ENCODE results near the gene DHRS12. TPM values are rescaled to one million over a fixed set of nuclear protein-coding genes. Genes with fewer than 3 reads are reported as not detected.

Gene DHRS12
- total RNA-seq, 1 experiment from 2014 or later: 2.4 TPM

DNA sequence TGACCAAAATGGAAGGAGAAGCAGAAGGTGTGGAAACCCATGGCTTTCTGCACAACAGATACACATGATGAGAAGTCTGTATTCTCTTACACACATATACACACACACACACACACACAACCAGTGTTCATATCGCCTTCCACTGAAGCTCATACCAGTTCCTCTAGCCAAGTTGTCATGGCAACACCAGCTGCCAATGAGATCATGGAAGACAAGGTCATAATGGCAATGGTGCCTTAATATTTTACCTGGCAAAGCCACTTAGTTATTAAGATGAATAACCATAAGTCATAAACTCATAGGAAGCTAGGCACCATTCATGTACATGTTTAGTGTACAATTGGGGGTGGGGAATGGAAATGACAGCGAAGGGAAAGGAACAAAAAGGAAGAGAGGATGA lies 2.6 kb upstream of the DHRS12 start:
- H3K9me3 ChIP-seq (replicated peaks): no peaks in the 10 kb centered on the region
- DNase-seq: peak in 1 of 2 experiments; percentile 30
- H3K36me3 ChIP-seq: no peaks in the 10 kb centered on the region
- H3K4me1 ChIP-seq: peaks cover 15% of the 10 kb centered on the region
- no peaks in the 10 kb centered on the region for H3K27me3 ChIP-seq
- H3K27ac ChIP-seq: no peak overlapping the region
- H3K4me3 ChIP-seq: no peak overlapping the region

DNA sequence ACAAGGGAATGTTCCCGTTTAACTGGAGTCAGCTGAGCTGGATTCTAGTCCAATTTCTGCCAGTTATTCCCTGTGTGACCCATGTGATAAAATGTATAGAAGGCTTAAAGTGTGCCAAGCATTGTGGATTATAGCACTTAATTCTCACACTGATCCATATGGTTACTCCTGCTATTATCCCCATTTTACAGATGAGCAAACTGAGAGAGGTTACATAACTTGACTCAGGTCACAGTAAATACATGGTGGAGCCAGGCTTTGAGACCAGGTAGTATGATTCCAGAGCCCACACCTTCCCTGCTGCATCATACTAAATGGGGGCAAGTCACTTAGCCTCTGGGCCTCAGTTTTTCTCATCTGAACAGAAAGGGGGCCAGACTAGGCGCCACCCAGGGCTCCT lies 2.0 kb upstream of the DHRS12 start:
- no peaks in the 10 kb centered on the region for H3K9me3 ChIP-seq (replicated peaks)
- H3K27ac ChIP-seq: no peak overlapping the region
- no peak for DNase-seq
- H3K27me3 ChIP-seq: no peaks in the 10 kb centered on the region
- peaks cover 15% of the 10 kb centered on the region for H3K4me1 ChIP-seq
- no peak overlapping the region for H3K4me3 ChIP-seq
- no peaks in the 10 kb centered on the region for H3K36me3 ChIP-seq

DNA sequence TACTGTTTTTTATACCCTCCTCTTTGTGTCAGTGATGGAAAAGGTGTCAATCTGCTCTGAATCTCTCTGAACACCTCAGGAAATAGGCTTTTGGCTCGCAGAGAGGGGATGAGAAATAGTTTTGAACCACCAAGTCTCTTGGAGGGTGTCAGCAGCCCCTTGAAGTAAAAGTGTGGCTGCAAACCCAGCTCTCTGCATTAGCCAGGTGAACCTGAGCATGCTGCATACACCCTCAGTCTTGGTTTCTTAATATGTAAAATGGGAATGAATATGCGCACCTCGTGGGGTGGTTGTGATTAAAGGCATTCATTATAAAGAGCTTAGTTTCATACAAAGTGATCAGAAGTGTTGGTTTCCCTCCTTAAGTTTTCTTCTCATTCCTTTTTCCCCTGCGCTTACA lies 1.4 kb upstream of the DHRS12 start:
- Histone ChIP-seq H3K4me1 (peaks cover 15% of the 10 kb centered on the region), H3K4me3 (no peak overlapping the region), H3K27ac (no peak overlapping the region), H3K36me3 (no peaks in the 10 kb centered on the region), H3K9me3 (replicated peaks) (no peaks in the 10 kb centered on the region), H3K27me3 (no peaks in the 10 kb centered on the region)
- no peak for DNase-seq

DNA sequence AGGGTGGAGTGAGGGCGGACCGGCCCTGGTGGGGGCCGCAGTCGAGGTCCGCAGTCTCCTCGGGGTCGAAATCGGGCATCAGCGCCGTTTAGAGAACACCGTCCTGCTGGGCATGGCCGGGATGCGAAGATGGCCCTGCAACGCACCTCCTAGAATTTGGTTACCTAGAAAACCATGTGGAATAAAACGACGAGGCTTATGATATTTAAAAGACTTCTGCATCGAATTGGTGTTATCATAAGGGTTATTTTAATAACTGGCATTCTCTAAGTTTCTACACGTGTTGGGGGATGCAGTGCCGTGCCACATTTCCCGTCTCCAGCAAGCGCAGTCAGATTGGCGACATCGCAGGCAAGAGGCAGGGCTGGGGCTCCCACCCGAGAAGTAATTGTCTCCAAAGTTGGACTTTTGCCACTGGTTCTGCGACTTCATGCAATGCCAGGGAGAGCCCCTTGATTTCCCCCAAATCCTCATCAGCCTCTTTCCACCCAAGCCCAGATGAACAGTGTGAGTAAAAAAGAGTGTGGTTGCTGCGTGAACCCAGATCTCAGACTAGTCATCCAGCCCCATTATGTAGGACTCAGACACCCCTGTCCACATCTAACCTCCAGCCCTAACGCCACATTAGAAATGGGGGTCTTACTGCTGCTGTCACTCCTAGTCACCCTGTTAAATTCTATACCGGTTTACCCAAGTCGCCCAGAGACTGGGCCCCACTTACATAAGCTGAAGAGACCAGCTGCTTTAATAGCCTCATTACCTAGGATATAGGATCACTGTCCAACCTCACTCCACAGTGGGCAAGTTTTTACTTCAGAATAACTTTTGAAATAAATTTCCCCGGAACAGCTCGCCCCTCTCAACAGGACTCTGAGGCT lies 571 bp upstream of the DHRS12 start:
- H3K27ac ChIP-seq: peak overlapping the region; percentile 58
- peak overlapping the region; percentile 81 for H3K4me3 ChIP-seq
- H3K27me3 ChIP-seq: no peaks in the 10 kb centered on the region
- H3K4me1 ChIP-seq: peaks cover 15% of the 10 kb centered on the region
- no peak for DNase-seq
- H3K36me3 ChIP-seq: no peaks in the 10 kb centered on the region
- no peaks in the 10 kb centered on the region for H3K9me3 ChIP-seq (replicated peaks)

DNA sequence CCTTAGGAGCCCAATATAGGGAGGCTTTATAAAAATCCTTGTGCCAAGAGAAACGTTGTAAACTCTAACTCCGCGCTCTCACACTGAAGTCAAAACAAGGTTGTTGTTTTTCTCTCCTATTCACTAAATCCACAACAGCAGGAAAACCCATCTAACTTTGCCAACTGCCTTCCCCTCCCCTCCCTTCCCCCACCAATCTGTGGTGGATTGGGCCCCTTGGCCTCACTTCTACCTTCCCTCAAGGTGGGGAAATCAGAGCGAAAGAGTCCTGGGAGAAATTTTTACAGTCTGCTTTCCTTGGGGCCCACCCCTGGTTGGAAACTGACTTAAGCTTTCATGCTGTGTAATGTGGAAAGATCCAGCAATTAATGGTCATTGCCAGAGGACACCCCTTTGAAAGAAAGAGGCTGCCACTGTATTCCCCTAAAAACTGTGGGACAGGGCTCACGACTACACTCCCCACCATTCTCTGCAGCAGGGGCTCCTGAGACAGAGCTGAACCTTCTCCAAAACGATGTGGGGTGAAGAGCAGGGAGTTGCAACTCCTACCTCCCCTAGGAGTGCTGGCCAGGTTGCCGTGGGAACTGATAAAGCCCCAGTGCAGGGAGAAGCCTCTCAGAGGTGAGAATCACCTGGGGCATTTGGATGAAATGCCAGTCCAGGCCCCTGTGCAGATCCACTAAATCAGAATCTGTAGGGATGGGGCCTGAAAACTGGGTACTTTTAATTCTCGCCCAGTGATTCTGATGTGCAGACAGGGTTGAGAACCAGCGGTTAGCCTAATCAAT lies 1.1 kb downstream of the DHRS12 start:
- H3K27me3 ChIP-seq: no peaks in the 10 kb centered on the region
- peak overlapping the region; percentile 81 for H3K4me3 ChIP-seq
- no peaks in the 10 kb centered on the region for H3K36me3 ChIP-seq
- peaks cover 16% of the 10 kb centered on the region for H3K4me1 ChIP-seq
- H3K9me3 ChIP-seq (replicated peaks): no peaks in the 10 kb centered on the region
- DNase-seq: no peak
- H3K27ac ChIP-seq: peak overlapping the region; percentile 58; the same call in 1 of the 2 replicates

DNA sequence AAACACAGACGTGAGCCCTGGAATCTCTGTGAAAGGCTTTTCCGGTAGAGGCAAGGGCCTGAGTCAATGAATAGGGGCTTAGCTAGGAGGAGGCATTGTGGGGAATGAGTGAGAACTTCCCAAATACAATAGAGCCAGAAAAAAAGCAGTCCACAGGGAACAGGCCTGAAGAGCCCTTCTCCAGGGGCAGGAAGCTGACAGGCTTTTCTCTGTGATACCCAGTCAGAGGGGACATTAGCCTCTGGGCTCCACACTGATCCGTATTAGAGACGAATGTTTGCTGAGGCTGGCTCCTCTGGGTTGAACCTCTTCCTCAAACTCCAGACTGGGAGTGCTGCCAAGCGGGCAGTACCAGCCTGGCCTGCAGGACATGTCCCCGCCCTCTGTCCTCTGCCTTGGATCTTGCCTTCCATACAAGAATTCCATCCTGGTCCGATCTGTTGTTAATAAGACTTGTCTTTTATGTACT lies 2.3 kb downstream of the DHRS12 start:
- no peak overlapping the region for H3K4me3 ChIP-seq
- H3K36me3 ChIP-seq: no peaks in the 10 kb centered on the region
- H3K9me3 ChIP-seq (replicated peaks): no peaks in the 10 kb centered on the region
- H3K4me1 ChIP-seq: peaks cover 19% of the 10 kb centered on the region
- no peak overlapping the region for H3K27ac ChIP-seq
- H3K27me3 ChIP-seq: no peaks in the 10 kb centered on the region
- DNase-seq: no peak

DNA sequence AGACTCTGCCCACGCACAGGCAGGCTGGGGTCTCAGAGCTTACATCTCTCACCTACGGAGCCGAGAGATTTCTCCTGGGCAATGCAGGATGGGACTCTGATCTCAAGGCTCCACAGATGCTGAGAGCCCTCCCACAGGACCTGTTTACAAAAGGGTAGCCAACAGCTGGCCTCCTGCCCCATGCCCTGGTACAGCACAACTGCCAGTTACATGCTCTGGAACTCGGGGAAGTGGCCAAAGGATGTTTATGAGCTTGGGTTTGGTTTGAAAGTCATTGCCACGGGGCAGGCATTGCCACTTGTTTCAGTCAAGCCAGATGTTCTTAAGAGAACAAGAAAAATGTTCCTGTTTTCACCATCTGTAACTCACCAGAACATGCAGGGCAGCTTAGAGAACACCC lies 3.5 kb downstream of the DHRS12 start:
- DNase-seq: no peak
- H3K27me3 ChIP-seq: no peaks in the 10 kb centered on the region
- H3K9me3 ChIP-seq (replicated peaks): no peaks in the 10 kb centered on the region
- no peak overlapping the region for H3K4me3 ChIP-seq
- no peaks in the 10 kb centered on the region for H3K36me3 ChIP-seq
- H3K27ac ChIP-seq: no peak overlapping the region
- peaks cover 19% of the 10 kb centered on the region for H3K4me1 ChIP-seq

DNA sequence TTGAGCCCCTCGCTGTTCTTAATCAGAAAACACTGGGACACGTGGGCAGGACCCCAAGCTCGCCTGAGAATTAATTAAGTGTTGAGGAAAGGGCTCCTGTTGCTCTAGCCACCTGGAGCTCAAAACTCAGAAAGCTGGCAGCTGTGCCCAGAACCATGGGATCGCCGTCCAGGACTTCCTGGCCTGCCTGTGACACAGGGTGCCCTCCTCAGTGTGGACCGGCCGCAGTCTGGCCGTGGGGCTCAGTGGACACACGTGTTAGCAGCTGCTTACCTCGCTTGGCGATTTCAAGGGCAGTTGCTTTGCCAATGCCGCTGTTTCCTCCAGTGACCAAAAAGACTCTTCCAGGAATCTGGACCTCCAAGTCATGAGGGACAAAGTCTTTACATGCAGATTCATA lies 4.7 kb downstream of the DHRS12 start:
- Histone ChIP-seq H3K4me3 (no peak overlapping the region), H3K27ac (no peak overlapping the region), H3K36me3 (no peaks in the 10 kb centered on the region), H3K27me3 (no peaks in the 10 kb centered on the region), H3K4me1 (peaks cover 14% of the 10 kb centered on the region), H3K9me3 (replicated peaks) (no peaks in the 10 kb centered on the region)
- DNase-seq: no peak

DNA sequence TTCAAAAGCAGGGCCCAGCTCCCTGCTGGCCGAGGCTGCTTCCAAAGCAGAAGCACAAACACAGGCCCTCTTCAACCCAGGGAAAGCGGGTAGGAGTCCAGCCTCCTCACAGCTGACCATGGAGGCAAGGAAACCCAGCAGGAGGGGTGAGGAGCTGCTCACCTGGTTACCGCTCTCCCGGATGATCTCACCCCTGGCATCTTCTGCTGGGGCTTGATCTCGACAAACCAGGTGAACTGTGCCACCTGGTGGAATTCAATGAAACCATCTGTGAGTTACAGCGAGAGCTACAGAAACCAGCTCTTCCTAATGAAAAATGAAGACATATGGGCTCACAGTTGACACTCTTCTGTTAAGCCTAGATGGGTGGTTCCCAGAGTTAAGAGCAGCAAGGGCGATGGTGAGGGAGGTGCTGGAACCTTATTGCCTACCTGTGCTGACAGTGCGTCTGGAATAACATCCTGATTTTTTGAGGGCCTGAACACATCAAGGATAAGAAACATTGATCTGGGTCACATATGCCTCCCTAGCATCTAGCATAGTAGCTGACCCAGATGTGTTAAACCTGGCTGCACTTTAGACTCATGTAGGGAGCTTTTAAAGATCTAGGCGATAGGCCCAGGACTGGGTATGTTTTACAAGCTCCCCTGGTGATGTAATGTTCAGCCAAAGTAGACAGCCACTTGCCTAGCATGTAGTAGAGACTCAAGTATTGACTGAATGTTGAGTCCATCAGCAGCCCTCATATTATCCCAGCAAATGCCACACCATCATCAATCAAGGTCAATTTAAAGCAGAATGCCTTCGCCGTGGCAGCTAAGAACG lies 6.1 kb downstream of the DHRS12 start:
- Histone ChIP-seq H3K27ac (no peak overlapping the region), H3K4me3 (no peak overlapping the region), H3K9me3 (replicated peaks) (no peaks in the 10 kb centered on the region), H3K27me3 (no peaks in the 10 kb centered on the region), H3K36me3 (no peaks in the 10 kb centered on the region), H3K4me1 (peaks cover 20% of the 10 kb centered on the region)
- DNase-seq: peak; percentile 60 to 80

DNA sequence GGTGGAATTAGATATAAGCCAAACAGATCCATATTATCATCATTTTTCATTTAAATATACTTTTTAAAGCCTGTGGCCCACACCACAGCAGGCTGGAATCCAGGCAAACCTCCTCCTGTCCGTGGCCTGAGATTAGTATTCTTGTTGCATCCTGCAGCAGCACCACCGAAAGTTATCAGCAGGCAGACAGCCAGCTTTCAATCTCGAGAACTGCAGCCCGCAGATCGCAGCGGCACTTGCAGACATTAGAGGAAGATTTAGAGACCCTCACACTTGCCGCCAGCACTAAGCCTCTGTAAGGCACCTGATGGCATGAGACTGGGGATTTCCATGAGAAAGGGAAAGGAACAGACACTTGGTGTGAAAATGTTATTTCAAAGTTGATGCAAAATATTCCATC lies 7.4 kb downstream of the DHRS12 start:
- DNase-seq: no peak
- Histone ChIP-seq H3K27ac (no peak overlapping the region), H3K27me3 (no peaks in the 10 kb centered on the region), H3K4me3 (no peak overlapping the region), H3K4me1 (peaks cover 13% of the 10 kb centered on the region), H3K9me3 (replicated peaks) (no peaks in the 10 kb centered on the region), H3K36me3 (no peaks in the 10 kb centered on the region)

DNA sequence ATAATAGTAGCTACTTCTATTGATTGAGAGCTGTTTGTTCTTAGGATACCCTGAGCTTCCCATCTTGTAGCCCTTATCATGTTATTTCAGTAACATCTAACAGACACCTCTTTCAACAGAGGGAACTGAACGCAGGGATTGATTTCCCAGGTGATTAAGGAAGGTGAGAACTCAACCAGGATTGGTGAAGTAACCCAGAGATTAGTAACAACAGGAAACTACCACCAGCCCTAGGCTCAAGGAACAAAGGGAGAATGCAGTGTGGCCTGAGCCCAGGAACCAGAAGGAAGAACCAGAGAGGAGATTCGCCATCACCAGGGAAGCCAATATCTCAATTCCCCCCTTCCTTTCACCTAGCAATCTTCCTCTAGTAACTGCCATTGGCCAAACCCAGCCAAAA lies 8.5 kb downstream of the DHRS12 start:
- peaks cover 13% of the 10 kb centered on the region for H3K4me1 ChIP-seq
- no peak for DNase-seq
- no peak overlapping the region for H3K4me3 ChIP-seq
- no peak overlapping the region for H3K27ac ChIP-seq
- no peaks in the 10 kb centered on the region for H3K36me3 ChIP-seq
- H3K9me3 ChIP-seq (replicated peaks): no peaks in the 10 kb centered on the region
- no peaks in the 10 kb centered on the region for H3K27me3 ChIP-seq

DNA sequence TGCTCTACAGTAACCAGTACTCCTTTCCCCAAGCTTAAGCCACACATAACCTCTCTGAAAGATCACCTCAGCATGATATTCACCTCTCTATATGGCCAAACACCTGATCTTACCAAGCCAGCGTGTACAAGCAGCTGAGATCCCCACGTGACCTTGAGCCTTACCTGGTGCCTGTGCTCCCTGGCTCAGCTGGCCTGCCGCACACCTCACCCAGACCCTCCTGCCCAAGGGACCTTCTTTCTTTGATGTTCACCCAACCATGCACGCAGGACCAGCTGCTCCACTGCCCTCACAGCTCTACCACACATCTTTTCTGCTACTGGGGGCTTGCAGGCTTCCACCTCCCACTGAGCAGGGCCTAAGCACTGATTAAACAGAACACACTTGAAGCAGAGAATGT lies 9.0 kb downstream of the DHRS12 start:
- Histone ChIP-seq H3K9me3 (replicated peaks) (no peaks in the 10 kb centered on the region), H3K27ac (no peak overlapping the region), H3K36me3 (no peaks in the 10 kb centered on the region), H3K4me1 (peaks cover 13% of the 10 kb centered on the region), H3K27me3 (no peaks in the 10 kb centered on the region), H3K4me3 (no peak overlapping the region)
- no peak for DNase-seq

DNA sequence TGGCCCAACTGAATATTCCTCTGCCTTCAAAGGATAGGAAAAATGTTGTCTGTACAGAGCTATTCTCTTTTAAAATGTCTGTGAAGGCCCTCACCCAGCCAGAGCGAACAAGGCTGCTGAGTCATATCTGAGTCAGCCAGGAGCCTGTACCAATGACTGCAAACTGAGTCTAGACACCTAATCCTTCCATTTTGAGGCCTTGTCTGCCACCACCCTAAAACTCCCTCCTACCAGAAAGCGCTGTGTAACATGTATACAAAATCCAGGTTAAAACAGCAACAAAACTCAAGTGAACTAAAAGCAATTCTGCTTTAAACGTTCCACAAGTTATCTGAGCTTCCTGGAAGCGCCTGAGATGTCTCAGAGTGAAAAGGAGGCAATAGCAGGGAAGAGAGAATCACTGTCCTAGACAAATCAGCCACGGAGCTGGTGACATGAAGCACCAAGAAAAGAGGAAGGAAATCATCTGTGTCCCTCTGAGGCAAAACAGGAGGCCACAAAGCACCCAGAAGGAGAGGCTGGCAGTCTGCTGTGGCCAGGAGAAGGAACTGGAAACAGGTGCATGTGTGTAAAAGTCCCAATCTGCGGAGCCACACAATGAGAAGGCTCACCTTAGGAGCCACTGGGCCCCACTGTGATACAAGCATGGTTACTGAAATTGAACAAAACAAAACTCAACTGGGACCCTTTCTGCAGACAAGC lies 10.2 kb downstream of the DHRS12 start:
- 0 out of 2 replicates have a peak overlapping the region, but pooled peaks have one; percentile 2 for H3K27ac ChIP-seq
- peak in 1 of 2 experiments; percentile 28 for DNase-seq
- peaks cover 13% of the 10 kb centered on the region for H3K4me1 ChIP-seq
- no peaks in the 10 kb centered on the region for H3K27me3 ChIP-seq
- no peak overlapping the region for H3K4me3 ChIP-seq
- no peaks in the 10 kb centered on the region for H3K36me3 ChIP-seq
- no peaks in the 10 kb centered on the region for H3K9me3 ChIP-seq (replicated peaks)
